K562 (cell line): ENCODE measurements around the gene IRF2BP1. TPM values are rescaled to one million over a fixed set of nuclear protein-coding genes. Genes with fewer than 3 reads are reported as not detected.

Source experiments
- ARID3B ChIP-seq: fragments of 250-450 bp; sonication (Bioruptor Pico); IDR thresholded peaks from 2 replicates; pipeline ENCODE4 v1.4.0; 2020; ENCODE audit warnings: borderline replicate concordance
- CBX8 ChIP-seq: fragments of 200-600 bp; sonication (generic); IDR thresholded peaks from 2 replicates; pipeline ENCODE4 v1.6.1; 2012; ENCODE audit warnings: borderline replicate concordance, mixed run types, low read depth, mild to moderate bottlenecking, moderate library complexity, mixed read lengths, low read length, control low read depth, inconsistent platforms; ENCODE audit not compliant: poor library complexity, severe bottlenecking; ENCODE audit errors: extremely low read depth
- CEBPB ChIP-seq: fragments of 450-650 bp; IDR thresholded peaks from 2 replicates; pipeline ENCODE4 v1.6.1; 2016; ENCODE audit warnings: missing genetic modification characterization, missing compliant biosample characterization
- ELF1 ChIP-seq: fragments of 200-800 bp; sonication (Bioruptor generic); IDR thresholded peaks from 2 replicates; pipeline ENCODE4 v1.6.1; 2016; ENCODE audit warnings: missing genetic modification characterization, missing compliant biosample characterization
- FOXK2 ChIP-seq, 2 experiments: fragments of 450-650 bp; IDR thresholded peaks in 1 of 2; conservative IDR thresholded peaks in 1 of 2; 2 replicates each; pipeline ENCODE4 v1.6.1; 2016; ENCODE audit warnings: low read depth in 2 of 2, mild to moderate bottlenecking in 1 of 2
- HOMEZ ChIP-seq: fragments of 250-450 bp; sonication (Bioruptor Pico); IDR thresholded peaks from 2 replicates; pipeline ENCODE4 v1.4.0; 2020; ENCODE audit warnings: mild to moderate bottlenecking, moderate library complexity
- KLF1 ChIP-seq: fragments of 450-650 bp; IDR thresholded peaks from 2 replicates; pipeline ENCODE4 v1.6.1; 2016; ENCODE audit warnings: missing genetic modification characterization, missing compliant biosample characterization
- MYC ChIP-seq, 2 experiments: fragments of 250-450 bp in 1 of 2; sonication (Bioruptor Pico) in 1 of 2; IDR thresholded peaks; 2 replicates each; pipeline versions ENCODE4 v1.5.1 to v1.6.1; 2012 to 2021; ENCODE audit warnings: low read depth in 2 of 2, borderline replicate concordance in 1 of 2, improper control_type of control experiment in 1 of 2, low read length in 1 of 2, mild to moderate bottlenecking in 1 of 2, moderate library complexity in 1 of 2
- NONO ChIP-seq, 2 experiments: fragments of 200-400 bp in 1 of 2; fragments of 450-650 bp in 1 of 2; formaldehyde crosslinking in 1 of 2; IDR thresholded peaks; 2 replicates each; pipeline ENCODE4 v1.6.1; 2017; ENCODE audit warnings: low read depth in 2 of 2, mild to moderate bottlenecking in 2 of 2, moderate library complexity in 2 of 2, low read length in 1 of 2
- NR2C2 ChIP-seq, 2 experiments: fragments of 200-800 bp in 1 of 2; sonication (Bioruptor generic) in 1 of 2; sonication (generic) in 1 of 2; formaldehyde crosslinking in 1 of 2; IDR thresholded peaks; 2 replicates each; pipeline versions ENCODE4 v1.6.1 to v1.8.0; 2016 to 2022; ENCODE audit warnings: mild to moderate bottlenecking in 1 of 2, missing compliant biosample characterization in 1 of 2, missing genetic modification characterization in 1 of 2, missing genetic modification reagents in 1 of 2
- PCBP2 ChIP-seq: fragments of 200-400 bp; formaldehyde crosslinking; IDR thresholded peaks from 2 replicates; pipeline ENCODE4 v1.6.1; 2018; ENCODE audit warnings: low read length, low read depth, mild to moderate bottlenecking, moderate library complexity; ENCODE audit not compliant: poor library complexity, severe bottlenecking
- POLR2A ChIP-seq: fragments of 450-650 bp; conservative IDR thresholded peaks from 2 replicates; pipeline ENCODE4 v1.6.1; 2016
- POLR2G ChIP-seq: fragments of 200-400 bp; formaldehyde crosslinking; IDR thresholded peaks from 2 replicates; pipeline ENCODE4 v1.6.1; 2017; ENCODE audit warnings: low read depth, mild to moderate bottlenecking, antibody characterized with exemption, low read length, moderate library complexity
- PPARD ChIP-seq: fragments of 250-450 bp; sonication (Bioruptor Pico); IDR thresholded peaks from 2 replicates; pipeline ENCODE4 v1.8.0; 2022; ENCODE audit warnings: inconsistent platforms, mild to moderate bottlenecking, moderate library complexity
- RBM17 ChIP-seq: fragments of 200-400 bp; formaldehyde crosslinking; IDR thresholded peaks from 2 replicates; pipeline ENCODE4 v1.6.1; 2017; ENCODE audit warnings: low read depth, mild to moderate bottlenecking, low read length, borderline replicate concordance
- RNF219 ChIP-seq: fragments of 250-450 bp; sonication (Bioruptor Pico); IDR thresholded peaks from 2 replicates; pipeline ENCODE4 v1.5.0; 2022; ENCODE audit warnings: mild to moderate bottlenecking
- TAF7 ChIP-seq: fragments of 450-650 bp; IDR thresholded peaks from 2 replicates; pipeline ENCODE4 v1.6.1; 2016; ENCODE audit warnings: missing genetic modification characterization, missing compliant biosample characterization
- TCFL5 ChIP-seq: fragments of 250-450 bp; sonication (Bioruptor Pico); conservative IDR thresholded peaks from 2 replicates; pipeline ENCODE4 v1.6.1; 2021; ENCODE audit warnings: mild to moderate bottlenecking, moderate library complexity, matching md5 sums
- TEAD4 ChIP-seq, 2 experiments: sonication (generic) in 1 of 2; formaldehyde crosslinking in 1 of 2; IDR thresholded peaks; 2 replicates each; pipeline versions ENCODE4 v1.6.1 to v1.8.0; 2012 to 2022; ENCODE audit warnings: borderline replicate concordance in 1 of 2, inconsistent platforms in 1 of 2, low read length in 1 of 2, mild to moderate bottlenecking in 1 of 2, missing genetic modification reagents in 1 of 2
- ZNF12 ChIP-seq: sonication (generic); formaldehyde crosslinking; IDR thresholded peaks from 2 replicates; pipeline ENCODE4 v1.4.0; 2020; ENCODE audit warnings: mild to moderate bottlenecking, missing genetic modification reagents
- ZNF431 ChIP-seq: sonication (generic); formaldehyde crosslinking; IDR thresholded peaks from 2 replicates; pipeline ENCODE4 v1.8.0; 2022; ENCODE audit warnings: mild to moderate bottlenecking, missing genetic modification reagents
- polyA plus RNA-seq, 8 experiments: library from polyadenylated mRNA; depleted of rRNA in 4 of 8; stranded (reverse) in 5 of 8; unstranded in 3 of 8; fragments of >200 nt; fragmentation: Nextera tagmentation in 2 of 8; fragmentation: Illumina TruSeq in 1 of 8; extraction: Ambion mirVana in 2 of 8; extraction: Trizol in 1 of 8; gene quantifications; 2 replicates each; pipeline versions ENCODE4 v1.2.1 to v1.2.3, GENCODE V29; 2011 to 2014; ENCODE audit warnings: inconsistent platforms in 1 of 8, missing spikeins in 1 of 8
- total RNA-seq, 7 experiments: library from RNA; depleted of rRNA in 6 of 7; stranded (reverse); fragments of >200 nt in 6 of 7; fragmentation: Illumina TruSeq in 2 of 7; extraction: Trizol in 2 of 7; gene quantifications; 2 replicates each; pipeline versions ENCODE4 v1.2.1 to v1.2.3, GENCODE V29; 2011 to 2021; ENCODE audit warnings: low replicate concordance in 1 of 7

IRF2BP1 gene
- total and polyA plus RNA-seq, 9 of the 15 experiments (the other 6 are each of a cell fraction or from before 2014, with no cell fraction given) = 0.61 to 35.9 (median 3.5) TPM

- TF ChIP-seq ARID3B (CRISPR knock-in tag) = no peak
- TF ChIP-seq ZNF12 (CRISPR knock-in tag) = no peak
- no peak for TF ChIP-seq PPARD (CRISPR knock-in tag)
- peak; percentile 64; the same call in 1 of the 2 replicates for TF ChIP-seq POLR2G
- TF ChIP-seq RNF219 = no peak
- TF ChIP-seq NONO (IDR thresholded peaks at IDR 0.05; ENCODE audit: low read depth in 2 of 2, low read length in 1 of 2) = no peak
- no peak for TF ChIP-seq CEBPB (tag)
- TF ChIP-seq KLF1 = no peak
- no peak for TF ChIP-seq RBM17
- TF ChIP-seq CBX8 = no peak
- TF ChIP-seq PCBP2 = no peak
- no peak for TF ChIP-seq TAF7 (tag)
- no peak for TF ChIP-seq ZNF431 (CRISPR knock-in tag)
- TF ChIP-seq TEAD4 (IDR thresholded peaks at IDR 0.05; ENCODE audit: low read length) = no peak
- no peak for TF ChIP-seq TEAD4 (CRISPR knock-in tag; IDR thresholded peaks at IDR 0.05; ENCODE audit: borderline replicate concordance)
- no peak for TF ChIP-seq MYC (IDR thresholded peaks at IDR 0.05; ENCODE audit: low read depth, low read length)
- TF ChIP-seq MYC (CRISPR knock-in tag; IDR thresholded peaks at IDR 0.05; ENCODE audit: borderline replicate concordance, low read depth) = no peak
- TF ChIP-seq ELF1 (tag) = no peak
- TF ChIP-seq POLR2A = no peak
- TF ChIP-seq NR2C2 (CRISPR knock-in tag; IDR thresholded peaks at IDR 0.05) = no peak
- 0 out of 2 replicates have a peak, but pooled peaks have one; percentile 35 for TF ChIP-seq NR2C2 (tag; IDR thresholded peaks at IDR 0.05)
- no peak for TF ChIP-seq TCFL5 (CRISPR knock-in tag)
- no peak for TF ChIP-seq HOMEZ
- TF ChIP-seq FOXK2 (conservative IDR thresholded peaks at IDR 0.05 in 1 of 2, IDR thresholded peaks at IDR 0.05 in 1 of 2; ENCODE audit: low read depth in 2 of 2) = no peak
Observed at GRCh38 chr19:45901912-45902650, 16.1 kb upstream of the IRF2BP1 start, which contains the start of gene MYPOP (continued).
